Measurements from ENCODE around the gene HADHB. TPM values are rescaled to one million over a fixed set of nuclear protein-coding genes. Genes with fewer than 3 reads are reported as not detected.
"Not testable (repeated sequence)": the region's sequence is repeated elsewhere in the genome, so short reads cannot be mapped to it uniquely, and the experiment has no call there.

HADHB gene
- total and polyA plus RNA-seq, 2 of the 13 experiments (the other 11 are each of a cell fraction or from before 2014, with no cell fraction given), result 112 to 238 TPM

- intact Hi-C loops (cut with micrococcal nuclease; ENCODE audit: unreplicated experiment) (no loop called here), in situ Hi-C loops (cut with HindIII; ENCODE audit: extremely low pct_ligation_motif_present, low pct_unique_long_range_greater_than_20kb) (no loop called here)
- BruUV-seq (replicated peaks), result no TSS peak
- TF ChIP-seq TRIM22 (IDR thresholded peaks at IDR 0.05) (no peak), MED13 (CRISPR knock-in tag; IDR thresholded peaks at IDR 0.05) (no peak), NR3C1 (CRISPR knock-in tag; IDR thresholded peaks at IDR 0.05) (no peak), STAG1 (CRISPR knock-in tag; IDR thresholded peaks at IDR 0.05) (no peak), KMT2A (CRISPR knock-in tag; IDR thresholded peaks at IDR 0.05) (no peak), SAP130 (CRISPR knock-in tag; IDR thresholded peaks at IDR 0.05; ENCODE audit: low read depth) (no peak), ETV5 (CRISPR knock-in tag; IDR thresholded peaks at IDR 0.05; ENCODE audit: borderline replicate concordance) (no peak), ZNF547 (CRISPR knock-in tag; IDR thresholded peaks at IDR 0.05) (no peak), MLX (CRISPR knock-in tag; IDR thresholded peaks at IDR 0.05) (no peak), ZNF468 (CRISPR knock-in tag; IDR thresholded peaks at IDR 0.05) (no peak), HMG20A (CRISPR knock-in tag; IDR thresholded peaks at IDR 0.05; ENCODE audit: borderline replicate concordance) (no peak), SRY (CRISPR knock-in tag; IDR thresholded peaks at IDR 0.05) (no peak)
- TF ChIP-seq, protein P1, sequence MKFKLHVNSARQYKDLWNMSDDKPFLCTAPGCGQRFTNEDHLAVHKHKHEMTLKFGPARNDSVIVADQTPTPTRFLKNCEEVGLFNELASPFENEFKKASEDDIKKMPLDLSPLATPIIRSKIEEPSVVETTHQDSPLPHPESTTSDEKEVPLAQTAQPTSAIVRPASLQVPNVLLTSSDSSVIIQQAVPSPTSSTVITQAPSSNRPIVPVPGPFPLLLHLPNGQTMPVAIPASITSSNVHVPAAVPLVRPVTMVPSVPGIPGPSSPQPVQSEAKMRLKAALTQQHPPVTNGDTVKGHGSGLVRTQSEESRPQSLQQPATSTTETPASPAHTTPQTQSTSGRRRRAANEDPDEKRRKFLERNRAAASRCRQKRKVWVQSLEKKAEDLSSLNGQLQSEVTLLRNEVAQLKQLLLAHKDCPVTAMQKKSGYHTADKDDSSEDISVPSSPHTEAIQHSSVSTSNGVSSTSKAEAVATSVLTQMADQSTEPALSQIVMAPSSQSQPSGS (CRISPR knock-in tag; IDR thresholded peaks at IDR 0.05), result no peak
- Histone ChIP-seq H3K4me3 (replicated peaks in 1 of 3; ENCODE audit: insufficient read depth in 1 of 3, low read depth in 2 of 3, low read length in 3 of 3) (no peak overlapping the region), H2AFZ (ENCODE audit: low read length) (no peak overlapping the region), H3K4me1 (ENCODE audit: insufficient read depth, low read length) (peaks cover 19% of the 10 kb centered on the region), H3K27ac (ENCODE audit: extremely low read length, insufficient read depth, low read length) (no peak overlapping the region), H3K27me3 (ENCODE audit: control insufficient read depth in 1 of 2, insufficient read depth in 2 of 2, low read length in 2 of 2) (peaks cover 2 to 38% of the 10 kb centered on the region in 2 experiments; a peak in 4 of 5 replicates), H3K4me2 (ENCODE audit: low read depth, low read length) (no peak overlapping the region), H3K9me3 (ENCODE audit: low read length) (no peaks in the 10 kb centered on the region), H3K9ac (ENCODE audit: insufficient read depth, low read depth, low read length) (no peak overlapping the region), H3K36me3 (replicated peaks in 1 of 2; ENCODE audit: control insufficient read depth in 1 of 2, insufficient read depth in 2 of 2, low read length in 2 of 2) (no peaks in the 10 kb centered on the region), H4K20me1 (ENCODE audit: insufficient read depth, low read length) (no peaks in the 10 kb centered on the region), H3K79me2 (ENCODE audit: insufficient read depth, low read length) (no peaks in the 10 kb centered on the region)
- WGBS (ENCODE audit: low lambda C conversion rate), result 28% methylated on average over 6 of the region's 6 CpGs
- ATAC-seq (no peak), FAIRE-seq (no peak), DNase-seq (ENCODE audit: low spot score) (no peak)
- ChIA-PET POLR2A (no interaction called here), CTCF (ENCODE audit: low intra/inter-chr PET ratio, low total read pairs) (no interaction called here)
Measured at GRCh38 chr2:26302846-26303245, 58.1 kb downstream of the HADHB start.

- CTCF ChIA-PET (ENCODE audit: low intra/inter-chr PET ratio, low total read pairs); in situ Hi-C loops (cut with HindIII; ENCODE audit: extremely low pct_ligation_motif_present, low pct_unique_long_range_greater_than_20kb): not testable (repeated sequence)
- 17% methylated on average over 7 of the region's 7 CpGs for WGBS (ENCODE audit: low lambda C conversion rate)
Measured at GRCh38 chr2:26305094-26305493, 60.4 kb downstream of the HADHB start.

More at GRCh38 chr2:26305094-26305493, 60.4 kb downstream of the HADHB start:
- H3K4me2 ChIP-seq (ENCODE audit: low read depth, low read length); FAIRE-seq; BruUV-seq (replicated peaks); H3K9ac ChIP-seq (ENCODE audit: insufficient read depth, low read depth, low read length); H3K4me3 ChIP-seq (replicated peaks in 1 of 3; ENCODE audit: insufficient read depth in 1 of 3, low read depth in 2 of 3, low read length in 3 of 3); H3K4me1 ChIP-seq (ENCODE audit: insufficient read depth, low read length); intact Hi-C loops (cut with micrococcal nuclease; ENCODE audit: unreplicated experiment); H2AFZ ChIP-seq (ENCODE audit: low read length); H3K79me2 ChIP-seq (ENCODE audit: insufficient read depth, low read length); DNase-seq (ENCODE audit: low spot score); H3K9me3 ChIP-seq (ENCODE audit: low read length); H3K36me3 ChIP-seq (replicated peaks in 1 of 2; ENCODE audit: control insufficient read depth in 1 of 2, insufficient read depth in 2 of 2, low read length in 2 of 2); ATAC-seq; H4K20me1 ChIP-seq (ENCODE audit: insufficient read depth, low read length); POLR2A ChIA-PET; H3K27ac ChIP-seq (ENCODE audit: extremely low read length, insufficient read depth, low read length): not testable (repeated sequence)
- H3K27me3 ChIP-seq (ENCODE audit: control insufficient read depth in 1 of 2, insufficient read depth in 2 of 2, low read length in 2 of 2), result peaks cover 4 to 29% of the 10 kb centered on the region in 2 experiments; a peak in 4 of 5 replicates
